Liver (tissue), 3 donors: Measurements from ENCODE around the gene ELL.
A peak's percentile ranks its signal among the peaks of the same experiment; 100 is the strongest.

Experiments used
- EGR1 ChIP-seq, 2 donors: IDR thresholded peaks; 2 replicates each; pipeline ENCODE4 v1.6.1; 2016 to 2018; ENCODE audit warnings: antibody characterized with exemption in 2 of 2, low read depth in 2 of 2
- FOXA1 ChIP-seq: IDR thresholded peaks from 2 replicates; pipeline ENCODE4 v1.6.1; 2016; ENCODE audit warnings: antibody characterized with exemption
- GABPA ChIP-seq, 2 donors: IDR thresholded peaks in 1 of 2; conservative IDR thresholded peaks in 1 of 2; 2 replicates each; pipeline ENCODE4 v1.6.1; 2016; ENCODE audit warnings: antibody characterized with exemption in 2 of 2, mild to moderate bottlenecking in 1 of 2, moderate library complexity in 1 of 2
- JUND ChIP-seq, 2 donors: IDR thresholded peaks; 2 replicates each; pipeline ENCODE4 v1.6.1; 2016; ENCODE audit warnings: antibody characterized with exemption in 2 of 2
- NR2F2 ChIP-seq: IDR thresholded peaks from 2 replicates; pipeline ENCODE4 v1.6.1; 2016; ENCODE audit warnings: antibody characterized with exemption
- RAD21 ChIP-seq, 2 donors: IDR thresholded peaks; 2 replicates each; pipeline ENCODE4 v1.6.1; 2016; ENCODE audit warnings: antibody characterized with exemption in 2 of 2, mild to moderate bottlenecking in 2 of 2
- SP1 ChIP-seq: IDR thresholded peaks from 2 replicates; pipeline ENCODE4 v1.6.1; 2018; ENCODE audit warnings: antibody characterized with exemption, mild to moderate bottlenecking
- TAF1 ChIP-seq: conservative IDR thresholded peaks from 2 replicates; pipeline ENCODE4 v1.6.1; 2016; ENCODE audit warnings: antibody characterized with exemption, mild to moderate bottlenecking
- YY1 ChIP-seq: IDR thresholded peaks from 2 replicates; pipeline ENCODE4 v1.6.1; 2016; ENCODE audit warnings: antibody characterized with exemption, mild to moderate bottlenecking
- TF ChIP-seq, protein P1 (sequence below): IDR thresholded peaks from 2 replicates; pipeline ENCODE4 v1.6.1; 2016; ENCODE audit warnings: antibody characterized with exemption, mild to moderate bottlenecking
- TF ChIP-seq, protein P2 (sequence below): fragments of 150-350 bp; IDR thresholded peaks from 2 replicates; pipeline ENCODE4 v1.5.1; 2017; ENCODE audit warnings: improper control_type of control experiment, low read depth, low read length; ENCODE audit not compliant: missing input control
- TF ChIP-seq, protein P3 (sequence below): IDR thresholded peaks from 2 replicates; pipeline ENCODE4 v1.6.1; 2016; ENCODE audit warnings: antibody characterized with exemption
- TF ChIP-seq, protein P4 (sequence below): IDR thresholded peaks from 2 replicates; pipeline ENCODE4 v1.6.1; 2016; ENCODE audit warnings: antibody characterized with exemption
- TF ChIP-seq, protein P5 (sequence below): IDR thresholded peaks from 2 replicates; pipeline ENCODE4 v1.6.1; 2016; ENCODE audit warnings: antibody characterized with exemption
- donor health status: healthy.
- donor health status: healthy.

DNA sequence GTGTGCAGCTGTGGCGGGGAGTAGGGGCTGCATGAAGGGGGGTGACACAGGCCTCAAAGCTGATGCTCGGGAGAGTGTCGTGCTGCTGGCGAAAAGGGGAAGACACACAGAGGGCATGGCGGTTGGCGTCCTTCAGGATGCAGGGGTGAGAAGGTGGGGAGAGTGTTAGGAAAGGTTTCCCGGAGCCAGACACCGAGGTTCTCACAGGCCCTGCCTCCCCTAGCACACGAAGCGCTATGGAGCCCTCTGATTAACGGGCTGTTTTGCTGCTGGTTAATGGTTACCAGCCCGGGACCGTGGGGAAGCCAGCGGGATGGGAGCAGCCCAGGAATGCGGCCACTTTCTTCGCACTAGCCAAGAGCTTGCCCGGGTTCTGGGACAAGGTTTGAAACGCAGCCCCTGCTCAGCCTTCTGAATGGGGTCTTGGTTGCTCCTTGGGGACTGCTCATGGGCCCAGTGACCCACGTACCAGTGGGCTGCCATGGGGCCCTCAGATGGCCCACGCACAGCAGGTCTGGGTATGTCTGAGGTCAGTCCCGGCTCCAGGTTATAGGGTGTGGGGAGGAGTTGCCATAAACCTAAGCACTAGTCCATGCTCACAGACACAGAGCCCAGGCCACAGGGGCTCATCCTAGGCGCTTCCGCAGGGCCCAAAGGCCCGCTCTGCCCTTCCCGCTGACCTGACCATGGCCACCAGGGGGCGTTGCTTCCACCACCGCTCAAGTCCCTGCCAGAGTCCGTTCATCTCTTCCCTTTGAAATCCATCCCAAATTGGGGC, 52.6 kb downstream of the ELL start:
- TF ChIP-seq, protein P1, sequence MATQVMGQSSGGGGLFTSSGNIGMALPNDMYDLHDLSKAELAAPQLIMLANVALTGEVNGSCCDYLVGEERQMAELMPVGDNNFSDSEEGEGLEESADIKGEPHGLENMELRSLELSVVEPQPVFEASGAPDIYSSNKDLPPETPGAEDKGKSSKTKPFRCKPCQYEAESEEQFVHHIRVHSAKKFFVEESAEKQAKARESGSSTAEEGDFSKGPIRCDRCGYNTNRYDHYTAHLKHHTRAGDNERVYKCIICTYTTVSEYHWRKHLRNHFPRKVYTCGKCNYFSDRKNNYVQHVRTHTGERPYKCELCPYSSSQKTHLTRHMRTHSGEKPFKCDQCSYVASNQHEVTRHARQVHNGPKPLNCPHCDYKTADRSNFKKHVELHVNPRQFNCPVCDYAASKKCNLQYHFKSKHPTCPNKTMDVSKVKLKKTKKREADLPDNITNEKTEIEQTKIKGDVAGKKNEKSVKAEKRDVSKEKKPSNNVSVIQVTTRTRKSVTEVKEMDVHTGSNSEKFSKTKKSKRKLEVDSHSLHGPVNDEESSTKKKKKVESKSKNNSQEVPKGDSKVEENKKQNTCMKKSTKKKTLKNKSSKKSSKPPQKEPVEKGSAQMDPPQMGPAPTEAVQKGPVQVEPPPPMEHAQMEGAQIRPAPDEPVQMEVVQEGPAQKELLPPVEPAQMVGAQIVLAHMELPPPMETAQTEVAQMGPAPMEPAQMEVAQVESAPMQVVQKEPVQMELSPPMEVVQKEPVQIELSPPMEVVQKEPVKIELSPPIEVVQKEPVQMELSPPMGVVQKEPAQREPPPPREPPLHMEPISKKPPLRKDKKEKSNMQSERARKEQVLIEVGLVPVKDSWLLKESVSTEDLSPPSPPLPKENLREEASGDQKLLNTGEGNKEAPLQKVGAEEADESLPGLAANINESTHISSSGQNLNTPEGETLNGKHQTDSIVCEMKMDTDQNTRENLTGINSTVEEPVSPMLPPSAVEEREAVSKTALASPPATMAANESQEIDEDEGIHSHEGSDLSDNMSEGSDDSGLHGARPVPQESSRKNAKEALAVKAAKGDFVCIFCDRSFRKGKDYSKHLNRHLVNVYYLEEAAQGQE: no peak
- TF ChIP-seq, protein P2, sequence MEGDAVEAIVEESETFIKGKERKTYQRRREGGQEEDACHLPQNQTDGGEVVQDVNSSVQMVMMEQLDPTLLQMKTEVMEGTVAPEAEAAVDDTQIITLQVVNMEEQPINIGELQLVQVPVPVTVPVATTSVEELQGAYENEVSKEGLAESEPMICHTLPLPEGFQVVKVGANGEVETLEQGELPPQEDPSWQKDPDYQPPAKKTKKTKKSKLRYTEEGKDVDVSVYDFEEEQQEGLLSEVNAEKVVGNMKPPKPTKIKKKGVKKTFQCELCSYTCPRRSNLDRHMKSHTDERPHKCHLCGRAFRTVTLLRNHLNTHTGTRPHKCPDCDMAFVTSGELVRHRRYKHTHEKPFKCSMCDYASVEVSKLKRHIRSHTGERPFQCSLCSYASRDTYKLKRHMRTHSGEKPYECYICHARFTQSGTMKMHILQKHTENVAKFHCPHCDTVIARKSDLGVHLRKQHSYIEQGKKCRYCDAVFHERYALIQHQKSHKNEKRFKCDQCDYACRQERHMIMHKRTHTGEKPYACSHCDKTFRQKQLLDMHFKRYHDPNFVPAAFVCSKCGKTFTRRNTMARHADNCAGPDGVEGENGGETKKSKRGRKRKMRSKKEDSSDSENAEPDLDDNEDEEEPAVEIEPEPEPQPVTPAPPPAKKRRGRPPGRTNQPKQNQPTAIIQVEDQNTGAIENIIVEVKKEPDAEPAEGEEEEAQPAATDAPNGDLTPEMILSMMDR: peak; percentile 82
- TF ChIP-seq NR2F2: no peak
- TF ChIP-seq YY1: peak; percentile 56
- TF ChIP-seq JUND (IDR thresholded peaks at IDR 0.05): no peak
- TF ChIP-seq TAF1: no peak
- TF ChIP-seq, protein P3, sequence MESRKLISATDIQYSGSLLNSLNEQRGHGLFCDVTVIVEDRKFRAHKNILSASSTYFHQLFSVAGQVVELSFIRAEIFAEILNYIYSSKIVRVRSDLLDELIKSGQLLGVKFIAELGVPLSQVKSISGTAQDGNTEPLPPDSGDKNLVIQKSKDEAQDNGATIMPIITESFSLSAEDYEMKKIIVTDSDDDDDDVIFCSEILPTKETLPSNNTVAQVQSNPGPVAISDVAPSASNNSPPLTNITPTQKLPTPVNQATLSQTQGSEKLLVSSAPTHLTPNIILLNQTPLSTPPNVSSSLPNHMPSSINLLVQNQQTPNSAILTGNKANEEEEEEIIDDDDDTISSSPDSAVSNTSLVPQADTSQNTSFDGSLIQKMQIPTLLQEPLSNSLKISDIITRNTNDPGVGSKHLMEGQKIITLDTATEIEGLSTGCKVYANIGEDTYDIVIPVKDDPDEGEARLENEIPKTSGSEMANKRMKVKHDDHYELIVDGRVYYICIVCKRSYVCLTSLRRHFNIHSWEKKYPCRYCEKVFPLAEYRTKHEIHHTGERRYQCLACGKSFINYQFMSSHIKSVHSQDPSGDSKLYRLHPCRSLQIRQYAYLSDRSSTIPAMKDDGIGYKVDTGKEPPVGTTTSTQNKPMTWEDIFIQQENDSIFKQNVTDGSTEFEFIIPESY: no peak
- TF ChIP-seq FOXA1: no peak
- peak; percentile 46 for TF ChIP-seq SP1
- TF ChIP-seq, protein P4, sequence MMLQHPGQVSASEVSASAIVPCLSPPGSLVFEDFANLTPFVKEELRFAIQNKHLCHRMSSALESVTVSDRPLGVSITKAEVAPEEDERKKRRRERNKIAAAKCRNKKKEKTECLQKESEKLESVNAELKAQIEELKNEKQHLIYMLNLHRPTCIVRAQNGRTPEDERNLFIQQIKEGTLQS: no peak
- peak; percentile 72 to 81 for TF ChIP-seq RAD21 (IDR thresholded peaks at IDR 0.05)
- TF ChIP-seq, protein P5, sequence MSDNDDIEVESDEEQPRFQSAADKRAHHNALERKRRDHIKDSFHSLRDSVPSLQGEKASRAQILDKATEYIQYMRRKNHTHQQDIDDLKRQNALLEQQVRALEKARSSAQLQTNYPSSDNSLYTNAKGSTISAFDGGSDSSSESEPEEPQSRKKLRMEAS: no peak
- TF ChIP-seq EGR1 (IDR thresholded peaks at IDR 0.05; ENCODE audit: low read depth in 2 of 2): no peak
- no peak for TF ChIP-seq GABPA (IDR thresholded peaks at IDR 0.05 in 1 of 2, conservative IDR thresholded peaks at IDR 0.05 in 1 of 2)
